Measurements from ENCODE around the gene ZBTB48.

The ZBTB48 gene

GRCh38 chr1:6614019-6614928 is 34.5 kb downstream of the ZBTB48 start:
- no peak for DNase-seq (ENCODE audit: low read depth)
- H3K4me3 ChIP-seq (ENCODE audit: low read length), result peak overlapping the region; percentile 62
- TF ChIP-seq CTCF (conservative IDR thresholded peaks at IDR 0.05; ENCODE audit: low read depth, low read length), result no peak

DNA sequence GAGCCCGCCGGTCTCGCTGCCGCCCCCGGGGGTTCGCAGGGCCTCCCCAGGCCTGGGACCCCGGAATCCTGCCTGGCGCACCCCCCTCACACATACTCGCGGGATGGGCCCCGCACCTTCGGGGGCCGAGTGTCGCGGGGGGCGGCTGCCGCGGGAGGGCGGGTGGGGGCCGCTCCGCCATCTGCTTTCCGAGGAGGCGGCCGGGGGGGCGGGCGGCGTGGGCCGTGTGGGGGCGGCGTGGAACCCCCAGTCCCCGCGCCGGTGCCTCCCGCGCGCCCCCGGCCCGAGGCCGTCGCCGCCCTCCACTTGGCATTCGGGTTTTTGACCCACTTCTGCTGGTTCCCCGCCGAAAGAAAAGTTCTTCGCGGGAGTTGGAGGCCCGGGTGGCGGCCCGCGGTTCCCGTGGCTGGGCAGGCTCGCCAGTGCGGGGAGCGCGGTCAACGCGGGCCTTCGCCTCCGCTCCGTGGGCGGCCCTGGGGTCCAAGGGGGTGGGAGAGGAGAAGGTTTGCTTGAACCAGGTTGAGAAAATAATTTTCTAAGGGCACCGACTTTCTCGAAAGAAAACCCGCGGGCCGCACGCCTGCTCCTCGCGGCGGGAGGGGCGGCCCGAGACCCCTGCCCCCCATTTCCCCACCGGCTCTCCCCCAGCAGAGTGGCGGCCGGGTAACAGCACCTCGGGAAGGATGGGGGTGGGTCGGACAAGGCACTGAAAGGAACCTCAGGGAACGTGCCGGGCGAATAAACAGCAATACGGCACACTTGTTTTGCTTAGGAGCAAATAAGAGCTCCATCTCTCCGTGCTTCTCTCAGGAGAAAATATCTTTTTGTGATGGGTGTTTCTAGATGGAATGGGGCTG is 35.4 kb downstream of the ZBTB48 start:
- no peak for DNase-seq (ENCODE audit: low read depth)
- no peak for TF ChIP-seq CTCF (conservative IDR thresholded peaks at IDR 0.05; ENCODE audit: low read depth, low read length)
- peak overlapping the region; percentile 62 for H3K4me3 ChIP-seq (ENCODE audit: low read length)

GRCh38 chr1:6619045-6619444 is 39.3 kb downstream of the ZBTB48 start:
- TF ChIP-seq CTCF (conservative IDR thresholded peaks at IDR 0.05; ENCODE audit: low read depth, low read length), result no peak
- no peak overlapping the region for H3K4me3 ChIP-seq (ENCODE audit: low read length)
- no peak for DNase-seq (ENCODE audit: low read depth)

DNA sequence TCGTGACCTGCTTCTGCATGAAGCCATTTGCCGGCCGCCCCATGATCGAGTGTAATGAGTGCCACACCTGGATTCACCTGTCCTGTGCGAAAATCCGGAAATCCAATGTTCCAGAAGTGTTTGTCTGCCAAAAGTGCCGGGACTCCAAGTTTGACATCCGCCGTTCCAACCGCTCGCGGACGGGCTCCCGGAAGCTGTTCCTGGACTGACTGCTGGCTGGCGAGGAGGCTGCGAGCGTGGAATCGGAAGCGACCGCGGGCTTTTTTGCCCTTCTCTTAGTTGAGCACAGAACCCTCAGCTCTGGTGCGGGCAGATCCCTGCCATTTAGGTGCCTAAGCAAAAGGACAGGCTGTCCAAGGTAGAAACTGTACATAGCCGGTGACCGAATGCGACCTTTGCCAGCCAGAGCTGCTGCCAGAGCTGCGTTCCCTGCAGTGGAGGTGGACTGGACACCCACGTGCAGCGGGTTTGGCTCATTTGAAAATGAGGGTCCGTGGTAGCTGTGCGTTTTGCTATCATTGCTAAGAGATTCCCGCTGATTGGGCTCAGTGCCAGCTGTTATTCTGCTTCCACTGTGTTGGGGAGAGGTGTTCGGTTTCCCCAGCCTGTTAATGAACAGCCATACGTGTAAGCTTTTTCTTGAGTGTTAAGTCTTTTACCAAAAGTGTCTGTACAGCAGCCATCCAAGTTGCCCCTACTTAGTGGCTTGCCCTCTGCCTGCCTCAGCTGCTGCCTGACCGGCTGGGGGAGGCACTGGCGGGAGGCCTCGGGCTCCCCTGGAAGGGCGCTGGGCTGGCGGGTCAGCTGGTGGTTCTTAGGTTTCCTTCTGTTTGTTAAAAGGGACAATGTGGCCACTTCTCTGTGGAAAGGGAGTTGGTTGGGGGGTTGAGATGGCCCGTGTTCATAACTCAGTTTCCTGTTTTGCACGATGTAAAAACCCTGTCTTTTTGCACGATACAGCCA is 41.9 kb downstream of the ZBTB48 start:
- no peak for TF ChIP-seq CTCF (conservative IDR thresholded peaks at IDR 0.05; ENCODE audit: low read depth, low read length)
- H3K4me3 ChIP-seq (ENCODE audit: low read length), result no peak overlapping the region
- DNase-seq (ENCODE audit: low read depth), result no peak

DNA sequence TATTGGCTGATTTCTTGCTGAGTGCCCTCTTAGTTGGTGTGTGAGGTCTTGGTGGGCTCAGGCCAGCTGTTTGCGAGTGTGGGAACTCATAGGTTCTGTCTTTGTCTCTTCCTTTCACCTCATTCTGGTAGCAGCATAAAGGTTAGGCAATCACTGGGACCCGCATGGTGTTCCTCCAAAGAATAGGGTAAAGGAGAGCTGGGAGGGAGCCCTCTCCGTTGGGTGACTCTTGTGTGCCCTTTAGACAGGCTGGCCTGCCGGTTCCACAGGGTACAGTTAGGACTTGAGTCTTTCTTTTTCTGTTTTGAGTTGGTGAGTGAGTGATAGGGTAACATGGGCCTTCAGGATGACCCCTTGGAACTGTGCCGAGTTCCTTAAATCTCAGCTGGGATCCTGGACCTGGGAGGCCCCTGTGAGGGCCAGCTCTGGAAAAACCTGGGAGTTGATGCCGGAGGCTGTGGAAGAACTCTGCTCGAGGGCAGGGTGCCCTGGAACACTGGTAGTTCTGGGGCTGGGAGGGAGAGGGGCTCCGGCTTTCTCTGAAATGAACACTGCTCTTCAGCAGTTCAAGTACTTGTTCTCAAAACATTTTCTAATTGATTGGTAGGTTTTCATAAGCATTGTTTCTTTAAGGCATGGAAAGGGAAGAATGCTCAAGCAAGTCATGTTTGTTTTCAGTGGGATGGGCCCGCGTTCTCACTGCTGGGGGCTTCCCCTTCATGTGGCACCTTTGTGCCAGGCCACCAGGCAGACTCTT is 42.8 kb downstream of the ZBTB48 start:
- no peak for DNase-seq (ENCODE audit: low read depth)
- no peak overlapping the region for H3K4me3 ChIP-seq (ENCODE audit: low read length)
- TF ChIP-seq CTCF (conservative IDR thresholded peaks at IDR 0.05; ENCODE audit: low read depth, low read length), result no peak

All from retinal pigment epithelial cell (primary cell).